ENCODE data around the gene SCO2.
A peak's percentile ranks its signal among the peaks of the same experiment; 100 is the strongest.

Gene SCO2

DNA sequence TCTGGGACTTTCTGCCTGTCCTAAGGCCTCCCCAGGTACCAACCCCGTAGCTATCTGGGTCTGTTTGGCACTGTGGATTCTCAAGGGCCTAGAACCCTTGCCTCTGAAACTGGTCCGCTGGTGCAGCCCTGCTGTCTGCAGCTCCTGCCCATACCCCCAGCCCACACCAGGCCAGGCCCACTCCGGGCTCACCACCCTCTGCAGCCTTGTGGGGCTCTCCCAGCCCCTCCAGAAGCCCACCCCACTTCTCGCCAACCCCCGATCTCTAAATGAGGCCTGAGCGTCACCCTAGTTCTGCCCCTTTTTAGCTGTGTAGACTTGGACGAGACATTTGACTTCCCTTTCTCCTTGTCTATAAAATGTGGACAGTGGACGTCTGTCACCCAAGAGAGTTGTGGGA lies 25.0 kb upstream of the SCO2 start:
- no peak for DNase-seq

GRCh38 chr22:50548921-50549790 lies 23.8 kb upstream of the SCO2 start:
- DNase-seq: no peak

DNA sequence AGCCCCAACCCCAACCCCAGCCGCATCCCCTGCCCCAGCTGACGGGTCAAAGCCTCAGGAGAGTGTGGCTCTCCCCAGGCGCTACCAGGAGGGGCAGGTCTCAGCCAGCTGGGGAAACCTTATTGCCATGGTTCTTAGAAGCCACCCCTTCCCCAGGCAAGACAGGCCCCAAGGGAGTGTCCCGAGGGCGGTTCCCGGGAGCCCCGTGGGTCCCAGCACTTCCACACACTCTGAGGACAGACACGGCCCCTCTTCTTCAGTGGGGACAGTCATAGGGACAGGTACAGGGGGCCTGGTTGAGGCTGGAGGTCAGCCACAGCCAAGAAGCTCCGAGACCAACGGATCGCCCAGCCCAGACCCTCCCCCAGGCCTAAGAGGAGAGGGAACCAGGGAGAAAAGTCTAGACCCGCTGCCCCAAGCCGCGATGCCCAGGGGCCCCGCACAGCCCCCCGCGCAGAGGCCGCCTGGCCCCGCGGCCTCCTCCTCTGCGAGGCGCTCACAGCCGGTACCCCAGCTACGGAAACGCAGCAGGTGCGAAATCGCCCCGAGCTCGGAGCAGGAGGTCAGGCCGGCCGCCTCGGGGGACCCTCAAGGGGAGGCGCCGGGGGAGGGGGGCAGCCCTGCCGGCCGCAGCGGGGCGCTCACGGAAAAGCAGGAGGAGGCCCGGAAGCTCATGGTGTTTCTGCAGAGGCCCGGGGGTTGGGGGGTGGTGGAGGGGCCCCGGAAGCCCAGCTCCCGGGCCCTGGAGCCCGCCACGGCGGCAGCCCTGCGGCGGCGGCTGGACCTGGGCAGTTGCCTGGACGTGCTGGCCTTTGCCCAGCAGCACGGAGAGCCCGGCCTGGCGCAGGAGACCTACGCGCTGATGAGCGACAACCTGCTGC lies 22.9 kb upstream of the SCO2 start:
- peak; percentile 49 to 58 for DNase-seq

- DNase-seq: no peak
Observed at GRCh38 chr22:50547263-50547985, 22.0 kb upstream of the SCO2 start.

GRCh38 chr22:50546326-50547262 lies 21.2 kb upstream of the SCO2 start:
- DNase-seq: no peak

GRCh38 chr22:50545522-50546325 lies 20.3 kb upstream of the SCO2 start, which contains the start of gene KLHDC7B:
KLHDC7B (plus strand) TSS chr22:50545899; CDS start chr22:50546244, 345 bp downstream.
- no peak for DNase-seq

GRCh38 chr22:50544746-50545253 lies 19.4 kb upstream of the SCO2 start:
- peak in 1 of 2 donors; percentile 48 for DNase-seq

DNA sequence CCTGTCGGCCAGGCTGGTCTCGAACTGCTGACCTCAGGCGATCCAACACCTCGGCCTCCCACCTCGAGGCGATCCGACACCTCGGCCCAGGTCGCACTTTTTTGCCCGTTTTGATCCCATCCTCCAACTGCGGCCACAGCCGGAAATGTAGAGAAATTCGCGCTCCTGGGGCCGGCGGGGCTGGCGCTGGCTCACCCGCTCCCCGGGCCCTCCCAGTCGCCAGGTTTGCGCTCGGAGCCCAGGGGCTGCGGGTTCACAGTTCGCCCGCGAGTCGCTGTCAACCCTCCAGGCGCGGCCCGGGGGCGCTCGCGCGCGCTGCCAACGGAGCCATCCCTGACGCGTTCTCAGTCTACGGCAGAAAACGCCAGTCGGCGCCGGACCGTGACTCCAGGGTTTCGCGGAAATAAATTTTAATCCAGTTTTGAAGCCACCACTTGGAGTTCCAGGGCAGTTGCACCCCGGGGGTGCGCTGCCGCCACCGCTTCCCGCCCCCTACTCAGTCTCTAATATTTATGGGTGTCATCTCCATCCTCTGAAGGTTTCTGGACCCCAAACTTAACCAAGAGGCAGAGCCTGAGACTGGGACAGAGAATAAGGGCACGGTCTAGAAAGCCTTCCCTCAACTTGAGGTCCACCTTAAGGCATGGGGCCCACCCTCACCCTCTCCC lies 18.8 kb upstream of the SCO2 start:
- peak; percentile 86 to 89 for DNase-seq

GRCh38 chr22:50542416-50542927 lies 17.1 kb upstream of the SCO2 start:
- DNase-seq: peak in 1 of 2 donors; percentile 78

DNA sequence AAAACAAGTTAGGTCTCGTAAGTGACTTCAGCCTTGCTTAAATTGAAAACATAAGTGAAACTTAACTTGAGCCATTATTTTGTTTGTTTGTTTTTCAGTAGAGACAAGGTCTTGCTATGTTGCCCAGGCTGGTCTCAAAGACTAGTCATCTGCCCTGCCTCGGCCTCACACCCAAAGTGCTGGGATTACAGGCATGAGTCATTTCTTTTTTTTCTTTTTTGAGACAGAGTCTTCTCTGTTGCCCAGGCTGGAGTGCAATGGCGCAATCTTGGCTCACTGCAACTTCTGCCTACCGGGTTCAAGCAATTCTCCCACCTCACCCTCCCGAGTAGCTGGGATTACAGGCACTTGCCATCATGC lies 16.2 kb upstream of the SCO2 start:
- peak; percentile 43 to 79 for DNase-seq

GRCh38 chr22:50540381-50540780 lies 15.0 kb upstream of the SCO2 start:
- no peak for DNase-seq

GRCh38 chr22:50537765-50538164 lies 12.4 kb upstream of the SCO2 start:
- no peak for DNase-seq

- DNase-seq: no peak
Observed at GRCh38 chr22:50536226-50536625, 10.8 kb upstream of the SCO2 start.

DNA sequence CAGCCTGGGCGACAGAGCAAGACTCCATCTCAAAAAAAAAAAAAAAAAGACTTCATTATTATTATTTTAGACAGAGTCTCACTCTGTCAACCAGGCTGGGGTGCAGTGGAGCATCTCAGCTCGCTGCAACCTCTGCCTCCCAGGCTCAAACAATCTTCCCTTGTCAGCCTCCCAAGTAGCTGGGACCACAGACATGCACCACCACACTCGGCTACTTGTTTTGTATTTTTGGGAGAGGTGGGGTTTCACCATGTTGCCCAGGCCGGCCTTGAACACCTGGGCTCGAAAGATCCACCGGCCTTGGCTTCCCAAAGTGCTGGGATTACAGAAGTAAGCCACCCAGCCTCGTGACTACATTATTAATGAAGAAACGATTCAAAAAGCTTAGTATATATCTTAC lies 9.7 kb upstream of the SCO2 start:
- DNase-seq: no peak

DNA sequence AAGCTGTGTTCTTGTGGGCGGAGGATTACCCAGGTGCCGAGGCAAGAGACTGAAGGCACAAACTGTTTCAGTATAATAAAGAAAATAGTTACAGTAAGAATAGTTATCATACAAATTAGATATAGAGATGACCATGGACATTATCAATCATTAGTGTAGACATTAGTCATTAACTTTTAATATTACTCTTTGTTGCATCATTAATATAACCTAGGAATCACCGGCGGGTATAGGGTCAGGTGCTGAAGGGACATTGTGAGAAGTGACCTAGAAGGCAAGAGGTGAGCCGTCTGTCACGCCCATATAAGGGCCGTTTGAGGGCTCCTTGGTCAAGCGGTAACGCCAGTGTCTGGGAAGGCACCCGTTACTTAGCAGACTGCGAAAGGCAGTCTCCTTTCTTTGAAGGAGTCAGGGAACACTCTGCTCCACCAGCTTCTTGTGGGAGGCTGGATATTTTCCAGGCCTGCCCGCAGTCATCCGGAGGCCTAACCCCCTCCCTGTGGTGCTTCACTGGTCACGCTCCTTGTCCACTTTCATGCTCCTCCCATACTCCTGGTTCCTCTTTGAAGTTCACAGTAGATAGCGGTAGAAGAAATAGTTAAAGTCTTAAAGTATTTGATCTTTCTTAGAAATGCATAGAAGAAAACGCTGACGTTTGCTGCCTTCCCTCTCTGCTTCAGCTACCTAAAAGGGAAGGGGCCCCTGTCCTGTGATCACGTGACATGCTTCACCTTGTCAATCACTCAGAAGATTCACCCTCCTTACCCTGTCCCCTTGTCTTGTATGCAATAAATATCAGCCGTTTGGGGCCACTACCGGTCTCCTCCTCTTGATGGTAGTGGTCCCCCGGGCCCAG lies 8.7 kb upstream of the SCO2 start:
- peak; percentile 56 to 60 for DNase-seq

DNA sequence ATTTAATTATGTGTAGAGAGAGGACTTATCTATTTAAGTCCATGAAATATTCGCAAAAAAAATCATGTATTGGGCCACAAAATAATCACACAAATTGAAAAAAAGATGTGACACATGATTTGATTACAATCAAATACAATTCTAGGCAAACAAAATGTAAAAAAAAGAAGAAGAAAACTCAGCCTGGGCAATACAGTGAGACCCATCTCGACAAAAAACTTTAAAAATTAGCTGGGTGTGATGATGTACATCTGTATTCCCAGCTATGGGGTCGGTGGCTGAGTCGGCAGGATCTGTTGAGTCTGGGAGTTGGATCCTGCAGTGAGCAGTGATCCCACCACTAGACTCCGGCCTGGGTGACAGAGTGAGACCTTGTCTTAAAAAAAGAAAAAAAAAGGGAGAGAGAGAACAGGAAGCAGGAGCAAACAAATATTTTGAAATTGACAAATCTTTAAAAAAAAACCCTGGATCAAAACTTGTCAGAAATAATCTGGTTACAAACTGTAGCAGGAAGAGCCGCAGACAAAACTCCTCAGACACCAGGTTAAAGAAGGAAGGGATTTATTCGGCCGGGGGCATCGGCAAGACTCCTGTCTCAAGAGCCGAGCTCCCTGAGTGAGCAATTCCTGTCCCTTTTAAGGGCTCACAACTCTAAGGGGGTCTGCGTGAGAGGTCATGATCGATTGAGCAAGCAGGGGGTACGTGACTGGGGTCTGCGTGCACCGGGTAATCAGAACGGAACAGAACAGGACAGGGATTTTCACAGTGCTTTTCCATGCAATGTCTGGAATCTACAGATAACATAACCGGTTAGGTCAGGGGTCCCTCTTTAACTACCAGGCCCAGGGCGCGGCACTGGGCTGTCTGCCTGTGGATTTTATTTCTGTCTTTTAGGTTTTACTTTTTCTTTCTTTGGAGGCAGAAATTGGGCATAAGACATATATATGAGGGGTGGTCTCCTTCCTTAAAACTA lies 7.7 kb upstream of the SCO2 start:
- no peak for DNase-seq

DNA sequence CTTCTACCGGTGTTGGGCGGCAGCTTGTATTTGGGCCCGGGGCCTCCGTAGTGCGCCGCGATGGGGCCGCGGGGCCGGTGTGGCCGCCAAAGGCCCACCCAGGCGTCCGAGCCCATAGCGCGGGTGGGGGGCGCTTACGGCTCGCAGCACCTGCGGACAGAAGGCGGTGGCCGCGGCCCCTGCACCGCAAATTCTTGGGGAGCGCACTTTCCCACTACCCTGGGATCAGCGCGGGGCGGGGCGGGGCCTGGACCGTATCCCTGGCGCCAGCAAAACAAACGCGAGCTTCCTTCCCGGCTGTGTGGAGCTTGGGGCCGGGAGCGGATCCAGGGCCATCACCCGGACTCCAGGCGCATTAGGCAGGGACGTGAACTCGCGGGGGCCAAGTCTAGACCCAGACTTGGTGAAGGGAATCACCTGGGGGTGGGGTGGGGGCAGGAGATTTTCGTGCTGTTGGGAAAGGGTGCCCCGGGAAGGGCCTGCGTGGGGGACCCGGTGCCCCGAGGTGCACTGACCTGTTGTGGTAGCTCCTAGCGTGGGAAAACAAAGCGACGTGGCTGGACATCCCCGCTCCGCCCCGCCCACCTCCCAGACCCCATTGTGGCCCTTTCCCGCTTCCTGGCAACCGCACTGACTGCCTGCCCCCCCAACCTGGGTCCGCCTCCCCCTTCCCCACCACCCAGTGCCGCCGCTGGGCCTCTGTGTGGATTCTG lies 6.7 kb upstream of the SCO2 start:
- peak in 1 of 2 donors; percentile 36 for DNase-seq

All from CD4-positive, alpha-beta T cell treated with Interleukin-4 for 1 hour (primary cell).